Right atrium auricular region (tissue), 2 donors: ENCODE results near the gene GALNT10. TPM values are rescaled to one million over a fixed set of nuclear protein-coding genes. Genes with fewer than 3 reads are reported as not detected.

ENCODE experiments used
- DNase-seq: peaks from one replicate; pipeline ENCODE4 v3.0.0-alpha.2; 2019; ENCODE audit warnings: low spot score
- H3K27ac ChIP-seq, 2 donors: fragments of 200-600 bp; sonication (generic); 1 replicate in 1 of 2; 2 replicates in 1 of 2; pipeline ENCODE4 v1.5.1; 2016 to 2019
- H3K27me3 ChIP-seq, 2 donors: fragments of 200-600 bp; sonication (generic); one replicate each; pipeline versions ENCODE4 v1.5.1 to v1.6.0; 2017 to 2019
- H3K36me3 ChIP-seq: fragments of 200-600 bp; sonication (generic); one replicate; pipeline ENCODE4 v1.5.1; 2016
- H3K4me1 ChIP-seq, 2 donors: fragments of 200-600 bp; sonication (generic); one replicate each; pipeline versions ENCODE4 v1.5.1 to v1.6.0; 2017 to 2019
- H3K4me3 ChIP-seq, 2 donors: fragments of 200-600 bp; sonication (generic); 1 replicate in 1 of 2; 2 replicates in 1 of 2; pipeline ENCODE4 v1.5.1; 2017 to 2019; ENCODE audit warnings: mild to moderate bottlenecking in 1 of 2, moderate library complexity in 1 of 2
- H3K9me3 ChIP-seq, 2 donors: fragments of 200-600 bp; sonication (generic); one replicate each; pipeline ENCODE4 v1.5.1; 2019
- total RNA-seq, 2 donors: library from RNA; depleted of rRNA; stranded (reverse); fragments of >200 nt; gene quantifications; one replicate each; pipeline ENCODE4 v1.1.0, GENCODE V29; 2016
- TF ChIP-seq, protein P1 (sequence below), 2 donors: fragments of 200-600 bp; sonication (generic); IDR thresholded peaks; one replicate each; pipeline ENCODE4 v1.5.1; 2019; ENCODE audit warnings: antibody characterized with exemption in 2 of 2

GALNT10 gene
- total RNA-seq, 2 donors from 2014 or later = 13.2 to 18.4 TPM

DNA sequence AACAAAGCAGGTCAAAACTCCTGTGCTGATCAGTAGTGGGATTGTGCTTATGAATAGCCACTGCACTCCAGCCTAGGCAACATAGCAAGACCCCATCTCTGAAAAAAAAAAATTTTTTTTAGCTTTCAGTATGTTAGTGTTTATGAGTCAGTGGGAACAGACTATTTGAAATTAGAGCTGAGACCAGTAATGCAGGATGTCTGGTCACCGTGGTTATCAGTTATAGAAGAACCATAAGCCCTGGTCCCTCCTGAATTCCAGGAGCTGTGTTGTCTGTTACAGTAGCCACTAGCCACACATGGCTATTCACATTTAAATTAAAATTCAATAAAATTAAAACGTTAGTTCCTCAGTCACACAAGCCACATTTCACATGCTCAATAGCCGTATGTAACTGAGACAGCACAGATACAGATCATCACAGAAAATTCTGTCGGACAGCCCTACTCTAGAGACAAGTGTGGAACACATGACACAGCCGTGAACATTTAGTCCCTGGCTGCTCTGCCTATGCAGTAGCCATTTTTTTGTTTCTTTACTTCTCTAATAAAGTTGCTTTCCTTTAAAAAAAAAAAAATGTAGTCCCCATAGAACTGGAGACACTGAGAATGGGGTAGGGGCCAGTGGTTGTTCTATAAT, 159.2 kb downstream of the GALNT10 start:
- H3K36me3 ChIP-seq = no peaks in the 10 kb centered on the region
- no peak overlapping the region for H3K27ac ChIP-seq
- TF ChIP-seq, protein P1, sequence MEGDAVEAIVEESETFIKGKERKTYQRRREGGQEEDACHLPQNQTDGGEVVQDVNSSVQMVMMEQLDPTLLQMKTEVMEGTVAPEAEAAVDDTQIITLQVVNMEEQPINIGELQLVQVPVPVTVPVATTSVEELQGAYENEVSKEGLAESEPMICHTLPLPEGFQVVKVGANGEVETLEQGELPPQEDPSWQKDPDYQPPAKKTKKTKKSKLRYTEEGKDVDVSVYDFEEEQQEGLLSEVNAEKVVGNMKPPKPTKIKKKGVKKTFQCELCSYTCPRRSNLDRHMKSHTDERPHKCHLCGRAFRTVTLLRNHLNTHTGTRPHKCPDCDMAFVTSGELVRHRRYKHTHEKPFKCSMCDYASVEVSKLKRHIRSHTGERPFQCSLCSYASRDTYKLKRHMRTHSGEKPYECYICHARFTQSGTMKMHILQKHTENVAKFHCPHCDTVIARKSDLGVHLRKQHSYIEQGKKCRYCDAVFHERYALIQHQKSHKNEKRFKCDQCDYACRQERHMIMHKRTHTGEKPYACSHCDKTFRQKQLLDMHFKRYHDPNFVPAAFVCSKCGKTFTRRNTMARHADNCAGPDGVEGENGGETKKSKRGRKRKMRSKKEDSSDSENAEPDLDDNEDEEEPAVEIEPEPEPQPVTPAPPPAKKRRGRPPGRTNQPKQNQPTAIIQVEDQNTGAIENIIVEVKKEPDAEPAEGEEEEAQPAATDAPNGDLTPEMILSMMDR (IDR thresholded peaks at IDR 0.05) = no peak
- no peaks in the 10 kb centered on the region for H3K4me1 ChIP-seq
- no peak overlapping the region for H3K4me3 ChIP-seq
- no peak for DNase-seq
- H3K9me3 ChIP-seq = no peaks in the 10 kb centered on the region
- H3K27me3 ChIP-seq = no peaks in the 10 kb centered on the region

- Histone ChIP-seq H3K4me1 (peaks cover 0 to 12% of the 10 kb centered on the region in 2 donors), H3K27me3 (no peaks in the 10 kb centered on the region), H3K9me3 (no peaks in the 10 kb centered on the region), H3K27ac (no peak overlapping the region), H3K4me3 (no peak overlapping the region), H3K36me3 (no peaks in the 10 kb centered on the region)
- TF ChIP-seq, protein P1 (IDR thresholded peaks at IDR 0.05) = no peak
- no peak for DNase-seq
These were observed 160.6 kb downstream of the GALNT10 start for GRCh38 chr5:154351141-154351540.

DNA sequence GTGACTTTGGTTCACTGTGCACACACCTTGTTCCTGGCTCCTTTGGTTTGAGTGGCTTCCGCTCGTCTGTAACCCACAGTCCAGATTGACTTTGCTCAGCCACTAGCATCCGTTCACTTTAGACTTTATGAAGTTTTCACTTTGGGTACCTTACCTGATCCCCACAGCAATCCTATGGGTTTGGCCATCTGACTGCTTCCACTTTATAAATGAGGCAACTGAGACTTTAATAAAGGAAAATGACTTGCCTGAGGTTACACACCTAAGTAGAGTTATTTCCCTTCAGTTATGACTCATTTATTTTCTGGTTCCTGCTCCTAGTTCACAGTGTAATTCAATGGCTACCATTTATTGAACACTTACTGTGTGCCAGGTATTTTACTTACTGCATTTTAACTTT, 161.0 kb downstream of the GALNT10 start:
- Histone ChIP-seq H3K9me3 (no peaks in the 10 kb centered on the region), H3K36me3 (no peaks in the 10 kb centered on the region), H3K27me3 (no peaks in the 10 kb centered on the region), H3K4me1 (peaks cover 0 to 17% of the 10 kb centered on the region in 2 donors), H3K27ac (no peak overlapping the region), H3K4me3 (no peak overlapping the region)
- DNase-seq = no peak
- TF ChIP-seq, protein P1 (IDR thresholded peaks at IDR 0.05) = no peak

- TF ChIP-seq, protein P1 (IDR thresholded peaks at IDR 0.05) = no peak
- Histone ChIP-seq H3K4me3 (no peak overlapping the region), H3K27ac (no peak overlapping the region), H3K27me3 (no peaks in the 10 kb centered on the region), H3K9me3 (no peaks in the 10 kb centered on the region), H3K36me3 (no peaks in the 10 kb centered on the region), H3K4me1 (peaks cover 0 to 18% of the 10 kb centered on the region in 2 donors)
- no peak for DNase-seq
These were observed 162.5 kb downstream of the GALNT10 start for GRCh38 chr5:154352960-154353548.

GRCh38 chr5:154355129-154355611, 164.6 kb downstream of the GALNT10 start:
- H3K27me3 ChIP-seq = no peaks in the 10 kb centered on the region
- DNase-seq = no peak
- H3K4me1 ChIP-seq = peaks cover 0 to 30% of the 10 kb centered on the region in 2 donors
- peak overlapping the region in 1 of 2 donors; percentile 7 for H3K27ac ChIP-seq
- no peak overlapping the region for H3K4me3 ChIP-seq
- no peaks in the 10 kb centered on the region for H3K36me3 ChIP-seq
- no peaks in the 10 kb centered on the region for H3K9me3 ChIP-seq
- TF ChIP-seq, protein P1 (IDR thresholded peaks at IDR 0.05) = no peak
